Cardiac muscle cell (in vitro differentiated cells and primary cell): Measurements from ENCODE around the gene HFM1. TPM values are rescaled to one million over a fixed set of nuclear protein-coding genes. Genes with fewer than 3 reads are reported as not detected.
A peak's percentile ranks its signal among the peaks of the same experiment; 100 is the strongest.

Experiments used
- DNase-seq, 2 donors: peaks; one replicate each; pipeline versions ENCODE4 v3.0.0 to v3.0.0-alpha.2; 2010 to 2017; ENCODE audit warnings: low read depth in 1 of 2, low spot score in 1 of 2
- H3K27ac ChIP-seq: fragments of 200-600 bp; sonication (generic); 2 replicates; pipeline ENCODE4 v1.5.1; 2016
- H3K27me3 ChIP-seq: fragments of 200-600 bp; sonication (generic); 2 replicates; pipeline ENCODE4 v1.6.0; 2016; ENCODE audit warnings: control low read depth
- H3K36me3 ChIP-seq: fragments of 200-600 bp; sonication (generic); 2 replicates; pipeline ENCODE4 v1.5.1; 2016; ENCODE audit warnings: control low read depth
- H3K4me1 ChIP-seq: fragments of 200-600 bp; sonication (generic); 2 replicates; pipeline ENCODE4 v1.8.1; 2017; ENCODE audit warnings: low read depth, mild to moderate bottlenecking, mixed run types
- H3K4me3 ChIP-seq: fragments of 200-600 bp; sonication (generic); 2 replicates; pipeline ENCODE4 v1.5.1; 2016; ENCODE audit warnings: mild to moderate bottlenecking
- H3K9me3 ChIP-seq: fragments of 200-600 bp; sonication (generic); 2 replicates; pipeline ENCODE4 v1.5.1; 2017; ENCODE audit warnings: low read depth, mild to moderate bottlenecking, control low read depth
- polyA plus RNA-seq: library from polyadenylated mRNA; unstranded; fragments of >200 nt; fragmentation: Nextera tagmentation; extraction: Ambion mirVana; gene quantifications from 2 replicates; pipeline ENCODE4 v1.2.1, GENCODE V29; 2016
- total RNA-seq: library from RNA; depleted of rRNA; stranded (reverse); fragments of >200 nt; gene quantifications from 2 replicates; pipeline ENCODE4 v1.2.3, GENCODE V29; 2016
- TF ChIP-seq, protein P1 (sequence below): IDR thresholded peaks from 2 replicates; pipeline ENCODE4 v1.5.1; 2012; ENCODE audit warnings: low read depth, mild to moderate bottlenecking, low read length

The HFM1 gene
- total and polyA plus RNA-seq, 2 experiments from 2014 or later: 1.8 to 8.3 TPM

- peak in 1 of 2 donors; percentile 40 for DNase-seq
- Histone ChIP-seq H3K4me3 (no peak overlapping the region), H3K9me3 (no peaks in the 10 kb centered on the region), H3K36me3 (no peaks in the 10 kb centered on the region), H3K27me3 (no peaks in the 10 kb centered on the region), H3K27ac (no peak overlapping the region), H3K4me1 (peaks cover 6% of the 10 kb centered on the region)
- TF ChIP-seq, protein P1, sequence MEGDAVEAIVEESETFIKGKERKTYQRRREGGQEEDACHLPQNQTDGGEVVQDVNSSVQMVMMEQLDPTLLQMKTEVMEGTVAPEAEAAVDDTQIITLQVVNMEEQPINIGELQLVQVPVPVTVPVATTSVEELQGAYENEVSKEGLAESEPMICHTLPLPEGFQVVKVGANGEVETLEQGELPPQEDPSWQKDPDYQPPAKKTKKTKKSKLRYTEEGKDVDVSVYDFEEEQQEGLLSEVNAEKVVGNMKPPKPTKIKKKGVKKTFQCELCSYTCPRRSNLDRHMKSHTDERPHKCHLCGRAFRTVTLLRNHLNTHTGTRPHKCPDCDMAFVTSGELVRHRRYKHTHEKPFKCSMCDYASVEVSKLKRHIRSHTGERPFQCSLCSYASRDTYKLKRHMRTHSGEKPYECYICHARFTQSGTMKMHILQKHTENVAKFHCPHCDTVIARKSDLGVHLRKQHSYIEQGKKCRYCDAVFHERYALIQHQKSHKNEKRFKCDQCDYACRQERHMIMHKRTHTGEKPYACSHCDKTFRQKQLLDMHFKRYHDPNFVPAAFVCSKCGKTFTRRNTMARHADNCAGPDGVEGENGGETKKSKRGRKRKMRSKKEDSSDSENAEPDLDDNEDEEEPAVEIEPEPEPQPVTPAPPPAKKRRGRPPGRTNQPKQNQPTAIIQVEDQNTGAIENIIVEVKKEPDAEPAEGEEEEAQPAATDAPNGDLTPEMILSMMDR: peak; percentile 52
Observed at GRCh38 chr1:91402023-91402422, 2.6 kb downstream of the HFM1 start.

DNA sequence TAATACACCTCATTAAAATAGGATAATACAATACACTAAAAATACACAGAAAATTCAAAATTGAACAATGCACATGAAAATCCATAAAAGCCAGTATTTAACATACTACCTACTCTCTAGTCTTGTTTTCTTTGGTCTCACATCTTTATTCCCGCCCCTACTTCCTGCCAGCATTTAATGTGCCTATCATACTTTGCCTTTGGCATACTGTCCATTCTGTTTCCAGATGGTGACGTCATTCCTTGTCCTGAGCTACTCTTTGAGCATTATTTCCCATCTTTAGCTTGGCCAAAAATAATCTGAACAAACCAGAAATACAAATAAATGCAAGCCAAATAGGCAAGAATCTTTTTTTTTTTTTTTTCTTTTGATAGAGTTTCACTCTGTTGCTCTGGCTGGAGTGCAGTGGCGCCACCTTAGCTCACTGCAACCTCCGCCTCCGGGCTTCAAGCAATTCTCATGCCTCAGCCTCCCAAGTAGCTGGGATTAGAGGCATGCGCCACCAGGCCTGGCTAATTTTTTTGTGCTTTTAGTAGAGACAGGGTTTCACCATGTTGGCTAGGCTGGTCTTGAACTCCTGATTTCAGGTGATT is 4.4 kb downstream of the HFM1 start:
- H3K27me3 ChIP-seq: no peaks in the 10 kb centered on the region
- peak in 1 of 2 donors; percentile 45 for DNase-seq
- H3K27ac ChIP-seq: no peak overlapping the region
- TF ChIP-seq, protein P1: no peak
- no peaks in the 10 kb centered on the region for H3K9me3 ChIP-seq
- H3K4me1 ChIP-seq: peaks cover 6% of the 10 kb centered on the region
- H3K36me3 ChIP-seq: no peaks in the 10 kb centered on the region
- H3K4me3 ChIP-seq: no peak overlapping the region

- Histone ChIP-seq H3K4me1 (peaks cover 2% of the 10 kb centered on the region), H3K4me3 (no peak overlapping the region), H3K36me3 (no peaks in the 10 kb centered on the region), H3K27me3 (no peaks in the 10 kb centered on the region), H3K27ac (no peak overlapping the region), H3K9me3 (no peaks in the 10 kb centered on the region)
- TF ChIP-seq, protein P1: no peak
- no peak for DNase-seq
Observed at GRCh38 chr1:91398291-91398690, 6.3 kb downstream of the HFM1 start.

- H3K9me3 ChIP-seq: no peaks in the 10 kb centered on the region
- DNase-seq: no peak
- H3K27me3 ChIP-seq: no peaks in the 10 kb centered on the region
- H3K4me3 ChIP-seq: no peak overlapping the region
- no peaks in the 10 kb centered on the region for H3K36me3 ChIP-seq
- no peaks in the 10 kb centered on the region for H3K4me1 ChIP-seq
- TF ChIP-seq, protein P1: no peak
- no peak overlapping the region for H3K27ac ChIP-seq
Observed at GRCh38 chr1:91397605-91398004, 7.0 kb downstream of the HFM1 start.

DNA sequence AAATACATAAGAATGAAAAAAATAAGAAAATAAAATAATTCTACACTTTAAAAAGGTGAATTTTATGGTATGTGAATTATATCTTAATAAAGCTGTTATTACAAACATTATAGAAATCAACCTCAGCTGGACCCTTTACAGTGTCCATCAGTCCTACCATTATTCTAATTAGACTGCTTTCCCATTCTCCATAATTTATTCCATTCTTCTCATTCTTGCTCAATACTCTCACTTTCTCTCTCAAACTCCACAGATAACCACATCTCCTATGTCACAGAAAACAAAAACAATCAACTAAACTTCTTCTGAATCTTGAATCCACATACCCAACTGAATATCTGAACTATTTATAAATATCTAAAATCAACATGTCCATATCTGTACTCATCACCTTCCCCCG is 11.6 kb downstream of the HFM1 start:
- DNase-seq: no peak
- TF ChIP-seq, protein P1: no peak
- Histone ChIP-seq H3K27ac (no peak overlapping the region), H3K4me3 (no peak overlapping the region), H3K27me3 (no peaks in the 10 kb centered on the region), H3K9me3 (no peaks in the 10 kb centered on the region), H3K36me3 (no peaks in the 10 kb centered on the region), H3K4me1 (no peaks in the 10 kb centered on the region)
